Suprapubic skin (tissue), 4 donors: ENCODE data around the gene HACE1. TPM values are rescaled to one million over a fixed set of nuclear protein-coding genes. Genes with fewer than 3 reads are reported as not detected.
A peak's percentile ranks its signal among the peaks of the same experiment; 100 is the strongest.

ENCODE experiments used
- DNase-seq, 2 donors: peaks; one replicate each; pipeline ENCODE4 v3.0.0-alpha.2; 2019; ENCODE audit warnings: low spot score in 2 of 2
- H3K27ac ChIP-seq: fragments of 200-600 bp; sonication (generic); one replicate; pipeline ENCODE4 v1.5.1; 2019
- H3K27me3 ChIP-seq: fragments of 200-600 bp; sonication (generic); one replicate; pipeline ENCODE4 v1.5.1; 2019
- H3K36me3 ChIP-seq: fragments of 200-600 bp; sonication (generic); one replicate; pipeline ENCODE4 v1.5.1; 2019
- H3K4me1 ChIP-seq: fragments of 200-600 bp; sonication (generic); one replicate; pipeline ENCODE4 v1.5.1; 2019
- H3K4me3 ChIP-seq: fragments of 200-600 bp; sonication (generic); one replicate; pipeline ENCODE4 v1.5.1; 2019; ENCODE audit warnings: mild to moderate bottlenecking
- H3K9me3 ChIP-seq: fragments of 200-600 bp; sonication (generic); one replicate; pipeline ENCODE4 v1.5.1; 2019
- CTCF ChIP-seq, 2 donors: fragments of 200-600 bp in 1 of 2; fragments of 450-650 bp in 1 of 2; sonication (generic) in 1 of 2; IDR thresholded peaks; one replicate each; pipeline ENCODE4 v1.5.1; 2016 to 2019; ENCODE audit warnings: antibody characterized with exemption in 2 of 2, mild to moderate bottlenecking in 1 of 2, moderate library complexity in 1 of 2
- EP300 ChIP-seq: sonication (generic); formaldehyde crosslinking; IDR thresholded peaks from one replicate; pipeline ENCODE4 v1.6.1; 2017; ENCODE audit warnings: antibody characterized with exemption
- POLR2A ChIP-seq, 2 donors: fragments of 450-650 bp; IDR thresholded peaks; one replicate each; pipeline ENCODE4 v1.6.1; 2017; ENCODE audit warnings: antibody characterized with exemption in 2 of 2, mild to moderate bottlenecking in 2 of 2, moderate library complexity in 2 of 2
- POLR2AphosphoS5 ChIP-seq, 3 donors: sonication (generic); formaldehyde crosslinking; IDR thresholded peaks; one replicate each; pipeline ENCODE4 v1.6.1; 2017; ENCODE audit warnings: antibody characterized with exemption in 3 of 3
- WGBS: methylation state at CpG from one replicate; pipeline ENCODE4 v1.1.5; 2018; 5-methylcytosine and 5-hydroxymethylcytosine counted together
- total RNA-seq, 4 donors: library from RNA; depleted of rRNA; stranded (reverse); fragments of >200 nt; gene quantifications; one replicate each; pipeline ENCODE4 v1.1.0, GENCODE V29; 2016

Gene HACE1
- total RNA-seq, 4 donors from 2014 or later = 8.8 to 26.0 (median 13.2) TPM

- no peaks in the 10 kb centered on the region for H3K9me3 ChIP-seq
- H3K27ac ChIP-seq = no peak overlapping the region
- no peak overlapping the region for H3K4me3 ChIP-seq
- H3K36me3 ChIP-seq = peaks cover 13% of the 10 kb centered on the region
- no peak for DNase-seq
- WGBS = 48% methylated on average over 2 of the region's 2 CpGs
- H3K27me3 ChIP-seq = no peaks in the 10 kb centered on the region
- H3K4me1 ChIP-seq = no peaks in the 10 kb centered on the region
- TF ChIP-seq CTCF (IDR thresholded peaks at IDR 0.05) (no peak), POLR2AphosphoS5 (IDR thresholded peaks at IDR 0.05) (no peak), POLR2A (IDR thresholded peaks at IDR 0.05) (no peak), EP300 (no peak)
Measured at GRCh38 chr6:104784884-104785283, 74.8 kb downstream of the HACE1 start.

DNA sequence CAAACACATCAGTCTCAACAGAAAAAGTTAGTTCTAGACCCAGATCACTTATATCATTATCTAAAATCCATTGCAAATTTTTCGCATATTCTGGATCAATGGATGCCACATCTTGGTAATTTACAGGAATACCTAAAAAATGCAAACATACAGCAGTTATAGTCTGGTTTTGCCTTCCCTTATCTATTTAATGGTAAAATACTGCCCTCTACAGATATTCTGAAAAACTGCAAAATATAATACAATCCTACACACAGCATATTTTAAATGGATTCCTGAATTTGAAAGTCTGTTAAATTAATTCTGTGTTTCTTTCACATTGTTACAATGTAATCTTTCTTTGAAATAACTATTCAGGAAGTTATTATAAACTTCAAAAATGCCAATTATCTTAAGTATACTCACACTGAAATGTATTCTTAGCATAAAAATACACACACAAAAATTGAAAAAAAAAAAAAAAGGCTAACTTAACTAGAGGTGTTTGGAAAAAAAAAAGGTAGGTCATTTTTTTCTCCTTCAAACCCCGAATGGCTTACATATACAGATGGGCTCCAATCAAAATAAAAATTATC, 88.4 kb downstream of the HACE1 start:
- 76% methylated on average over 2 of the region's 2 CpGs for WGBS
- no peak overlapping the region for H3K4me3 ChIP-seq
- H3K36me3 ChIP-seq = peaks cover 19% of the 10 kb centered on the region
- TF ChIP-seq POLR2AphosphoS5 (IDR thresholded peaks at IDR 0.05) (no peak), POLR2A (IDR thresholded peaks at IDR 0.05) (no peak), CTCF (IDR thresholded peaks at IDR 0.05) (peak in 1 of 2 donors; percentile 22)
- H3K27me3 ChIP-seq = no peaks in the 10 kb centered on the region
- no peak overlapping the region for H3K27ac ChIP-seq
- no peaks in the 10 kb centered on the region for H3K4me1 ChIP-seq
- DNase-seq = no peak
- H3K9me3 ChIP-seq = no peaks in the 10 kb centered on the region

DNA sequence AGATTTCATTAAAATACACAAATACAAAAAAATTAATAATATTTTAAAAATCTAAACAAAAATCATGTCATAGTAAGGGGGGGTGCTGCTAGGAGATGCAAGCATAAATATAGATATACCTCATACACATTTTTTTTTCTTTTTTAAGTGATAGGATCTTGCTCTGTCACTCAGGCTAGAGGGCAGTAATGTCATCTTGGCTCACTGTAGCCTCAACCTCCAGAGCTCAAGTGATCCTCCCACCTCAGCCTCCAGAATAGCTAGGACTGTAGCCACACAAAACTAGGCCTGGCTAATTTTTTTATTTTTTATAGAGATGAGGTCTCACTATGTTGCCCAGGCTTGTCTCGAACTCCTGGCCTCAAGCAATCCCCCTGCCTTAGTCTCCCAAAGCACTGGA, 90.8 kb downstream of the HACE1 start:
- WGBS = 100% methylated on average over 1 of the region's 1 CpG
- no peak overlapping the region for H3K4me3 ChIP-seq

DNA sequence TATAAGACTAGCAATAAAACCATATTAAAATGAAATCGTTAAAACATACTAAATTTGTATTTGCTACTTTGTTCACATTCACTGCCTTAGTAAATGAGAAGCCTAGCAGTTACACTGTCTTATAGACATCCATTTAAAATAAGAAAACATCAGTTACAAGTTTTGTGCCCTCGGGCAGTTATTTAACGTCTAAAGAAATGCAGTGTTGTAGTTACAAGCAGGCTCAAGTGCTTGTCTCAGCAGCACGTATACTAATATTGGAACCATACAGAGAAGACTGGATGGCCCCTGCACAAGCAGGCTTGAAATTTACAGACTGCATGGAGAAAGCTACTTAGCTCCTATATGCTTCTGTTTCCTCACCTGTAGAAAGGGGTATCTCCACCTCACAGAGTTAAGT, 93.1 kb downstream of the HACE1 start:
- WGBS = 68% methylated on average over 4 of the region's 4 CpGs
- Histone ChIP-seq H3K27ac (no peak overlapping the region), H3K4me1 (no peaks in the 10 kb centered on the region), H3K36me3 (peaks cover 33% of the 10 kb centered on the region), H3K4me3 (no peak overlapping the region), H3K27me3 (no peaks in the 10 kb centered on the region), H3K9me3 (no peaks in the 10 kb centered on the region)
- DNase-seq = no peak
- TF ChIP-seq POLR2AphosphoS5 (IDR thresholded peaks at IDR 0.05) = no peak

More for the DNA sequence above, 90.8 kb downstream of the HACE1 start:
- Histone ChIP-seq H3K27me3 (no peaks in the 10 kb centered on the region), H3K4me1 (no peaks in the 10 kb centered on the region), H3K27ac (no peak overlapping the region), H3K36me3 (peaks cover 29% of the 10 kb centered on the region), H3K9me3 (no peaks in the 10 kb centered on the region)
- no peak for DNase-seq
- TF ChIP-seq EP300 (no peak), POLR2AphosphoS5 (IDR thresholded peaks at IDR 0.05) (no peak), CTCF (IDR thresholded peaks at IDR 0.05) (no peak)

GRCh38 chr6:104754788-104755409, 104.8 kb downstream of the HACE1 start:
- Histone ChIP-seq H3K4me3 (no peak overlapping the region), H3K4me1 (no peaks in the 10 kb centered on the region), H3K27ac (no peak overlapping the region), H3K36me3 (peaks cover 31% of the 10 kb centered on the region), H3K27me3 (no peaks in the 10 kb centered on the region), H3K9me3 (peaks cover 19% of the 10 kb centered on the region)
- WGBS = 96% methylated on average over 1 of the region's 1 CpG
- TF ChIP-seq EP300 = no peak
- no peak for TF ChIP-seq POLR2AphosphoS5 (IDR thresholded peaks at IDR 0.05)
- TF ChIP-seq CTCF (IDR thresholded peaks at IDR 0.05) = no peak
- TF ChIP-seq POLR2A (IDR thresholded peaks at IDR 0.05) = no peak
- no peak for DNase-seq

DNA sequence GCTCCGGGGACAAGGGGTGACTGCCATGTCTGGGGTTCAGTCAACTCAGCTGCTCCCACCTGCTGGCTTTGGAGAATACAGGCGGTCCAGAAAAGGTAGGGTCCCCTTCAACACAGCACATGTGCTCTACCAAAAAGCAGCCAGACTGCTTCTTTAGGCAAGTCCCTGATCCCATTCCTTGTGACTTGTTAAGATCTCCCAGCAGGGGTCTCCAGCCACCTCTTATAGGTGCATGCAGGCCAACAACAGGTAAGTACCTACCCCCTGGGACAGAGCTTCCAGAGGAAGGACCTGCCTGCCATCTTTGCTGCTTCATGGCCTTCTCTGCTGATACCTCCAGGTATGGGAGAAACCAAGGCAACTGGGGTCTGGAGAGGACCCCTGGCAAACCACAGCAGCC, 106.5 kb downstream of the HACE1 start:
- TF ChIP-seq CTCF (IDR thresholded peaks at IDR 0.05) (no peak), POLR2A (IDR thresholded peaks at IDR 0.05) (no peak), POLR2AphosphoS5 (IDR thresholded peaks at IDR 0.05) (no peak), EP300 (no peak)
- no peak for DNase-seq
- WGBS = 95% methylated on average over 2 of the region's 2 CpGs

More for the DNA sequence above, 106.5 kb downstream of the HACE1 start:
- Histone ChIP-seq H3K4me1 (no peaks in the 10 kb centered on the region), H3K4me3 (no peak overlapping the region), H3K27me3 (no peaks in the 10 kb centered on the region), H3K27ac (no peak overlapping the region), H3K36me3 (peaks cover 29% of the 10 kb centered on the region), H3K9me3 (peaks cover 16% of the 10 kb centered on the region)
